SK-N-MC (cell line): ENCODE data around the gene MGAT5.

ENCODE experiments used
- EZH2 ChIP-seq: fragments of 200-600 bp; sonication (generic); IDR thresholded peaks from one replicate; pipeline ENCODE4 v1.6.1; 2017; ENCODE audit warnings: antibody characterized with exemption
- POLR2AphosphoS5 ChIP-seq: IDR thresholded peaks from 2 replicates; pipeline ENCODE4 v1.6.1; 2012; ENCODE audit warnings: mild to moderate bottlenecking, low read depth, low read length, borderline replicate concordance

DNA sequence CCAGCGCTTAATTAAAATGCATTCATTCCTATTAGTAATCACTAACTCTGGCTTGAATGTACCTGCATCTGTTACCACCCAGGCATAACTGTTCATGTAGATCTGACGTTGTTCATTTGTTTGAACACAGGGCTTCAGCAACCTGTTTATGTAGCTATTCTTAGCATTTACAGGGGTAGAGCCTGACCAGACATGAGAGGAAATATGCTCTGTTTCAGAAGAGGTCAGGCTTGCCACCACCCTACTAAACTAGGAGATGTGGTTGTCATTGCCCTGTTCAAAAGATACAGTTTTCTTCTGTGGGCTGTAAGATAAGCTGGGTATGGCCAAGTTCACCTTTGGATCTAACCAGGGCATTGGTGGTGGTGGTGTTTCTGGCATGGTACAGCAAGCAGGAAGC, 8.8 kb downstream of the MGAT5 start:
- TF ChIP-seq EZH2 = no peak
- no peak for TF ChIP-seq POLR2AphosphoS5
